Activated CD4-positive, alpha-beta memory T cell treated with anti-CD3 and anti-CD28 coated beads for 36 hours (primary cell): ENCODE data around the gene MED9. TPM values are rescaled to one million over a fixed set of nuclear protein-coding genes. Genes with fewer than 3 reads are reported as not detected.
"Not testable (repeated sequence)": the region's sequence is repeated elsewhere in the genome, so short reads cannot be mapped to it uniquely, and the experiment has no call there.

Experiments
- CTCF ChIA-PET: fragments of 350-600 bp; sonication (Branson Sonifier 250); formaldehyde crosslinking; loops from one replicate; lab custom pipeline; 2021; ENCODE audit warnings: antibody characterized with exemption, inconsistent platforms; lab: Charles Lee
- POLR2A ChIA-PET: fragments of 350-600 bp; sonication (Branson Sonifier 250); formaldehyde crosslinking; loops from one replicate; lab custom pipeline; 2021; ENCODE audit warnings: antibody characterized with exemption; lab: Charles Lee
- DNase-seq: peaks from one replicate; pipeline ENCODE4 v3.0.0-alpha.2; 2020
- H3K27ac Mint-ChIP-seq: one replicate; pipeline ENCODE4 v1.8.0; 2021; ENCODE audit warnings: mixed read lengths
- H3K27me3 Mint-ChIP-seq: one replicate; pipeline ENCODE4 v1.8.0; 2021; ENCODE audit warnings: mixed read lengths
- H3K36me3 Mint-ChIP-seq: one replicate; pipeline ENCODE4 v1.8.0; 2021; ENCODE audit warnings: mixed read lengths
- H3K4me1 Mint-ChIP-seq: one replicate; pipeline ENCODE4 v1.8.0; 2021; ENCODE audit warnings: low read depth, mixed read lengths
- H3K4me3 Mint-ChIP-seq: one replicate; pipeline ENCODE4 v1.8.0; 2021; ENCODE audit warnings: mild to moderate bottlenecking, mixed read lengths
- H3K9me3 Mint-ChIP-seq: one replicate; pipeline ENCODE4 v1.8.0; 2021; ENCODE audit warnings: mixed read lengths
- intact Hi-C: fragments of 100-400 bp; cut with micrococcal nuclease; formaldehyde crosslinking; loops from one replicate; pipeline ENCODE4 v1.15.1; 2023
- total RNA-seq, 2 experiments: library from RNA; stranded (reverse); gene quantifications; one replicate each; pipeline ENCODE4 v1.2.3, GENCODE V29; 2021

Gene MED9
- total RNA-seq, 2 experiments from 2014 or later: 12.1 to 12.2 TPM

- Mint-ChIP-seq H3K9me3 (peaks cover 4% of the 10 kb centered on the region), H3K4me1 (no peaks in the 10 kb centered on the region), H3K27ac (no peak overlapping the region), H3K36me3 (no peaks in the 10 kb centered on the region), H3K4me3 (no peak overlapping the region), H3K27me3 (peaks cover 2% of the 10 kb centered on the region)
- POLR2A ChIA-PET: no interaction called here
- no peak for DNase-seq
- CTCF ChIA-PET: no interaction called here
- intact Hi-C loops: no loop called here
Observed at GRCh38 chr17:17457680-17458079, 19.1 kb upstream of the MED9 start.

GRCh38 chr17:17460038-17460437, 16.8 kb upstream of the MED9 start:
- H3K4me1 Mint-ChIP-seq: no peaks in the 10 kb centered on the region
- no peak overlapping the region for H3K27ac Mint-ChIP-seq
- H3K27me3 Mint-ChIP-seq: peaks cover 9% of the 10 kb centered on the region
- ChIA-PET POLR2A (no interaction called here), CTCF (no interaction called here)
- DNase-seq: no peak
- peaks cover 4% of the 10 kb centered on the region for H3K9me3 Mint-ChIP-seq
- H3K4me3 Mint-ChIP-seq: no peak overlapping the region
- H3K36me3 Mint-ChIP-seq: no peaks in the 10 kb centered on the region
- intact Hi-C loops: no loop called here

- Mint-ChIP-seq H3K36me3 (no peaks in the 10 kb centered on the region), H3K4me3 (no peak overlapping the region), H3K9me3 (peaks cover 4% of the 10 kb centered on the region), H3K4me1 (no peaks in the 10 kb centered on the region), H3K27ac (no peak overlapping the region), H3K27me3 (peaks cover 14% of the 10 kb centered on the region)
- DNase-seq: no peak
- POLR2A ChIA-PET: no interaction called here
- CTCF ChIA-PET: interaction anchor here (1.2 kb wide), 1 partner anchor 27 kb away, joined by 3 read pairs; no protein-coding TSS in a partner anchor
- intact Hi-C loops: no loop called here
Observed at GRCh38 chr17:17462048-17462824, 14.6 kb upstream of the MED9 start.

GRCh38 chr17:17463821-17464220, 13.0 kb upstream of the MED9 start:
- no peak overlapping the region for H3K27ac Mint-ChIP-seq
- DNase-seq: no peak
- no peak overlapping the region for H3K4me3 Mint-ChIP-seq
- CTCF ChIA-PET: no interaction called here
- intact Hi-C loops: no loop called here
- H3K27me3 Mint-ChIP-seq: peaks cover 14% of the 10 kb centered on the region
- POLR2A ChIA-PET: no interaction called here
- peaks cover 4% of the 10 kb centered on the region for H3K9me3 Mint-ChIP-seq
- H3K4me1 Mint-ChIP-seq: no peaks in the 10 kb centered on the region
- no peaks in the 10 kb centered on the region for H3K36me3 Mint-ChIP-seq

- H3K36me3 Mint-ChIP-seq, H3K4me3 Mint-ChIP-seq, H3K4me1 Mint-ChIP-seq, DNase-seq, H3K9me3 Mint-ChIP-seq, POLR2A ChIA-PET, H3K27ac Mint-ChIP-seq, intact Hi-C loops: not testable (repeated sequence)
- H3K27me3 Mint-ChIP-seq: peaks cover 14% of the 10 kb centered on the region
- CTCF ChIA-PET: interaction anchor here (3.7 kb wide), 1 partner anchor 31 kb away, joined by 13 read pairs; no protein-coding TSS in a partner anchor
Observed at GRCh38 chr17:17465878-17466277, 10.9 kb upstream of the MED9 start.

- Mint-ChIP-seq H3K36me3 (no peaks in the 10 kb centered on the region), H3K9me3 (no peaks in the 10 kb centered on the region), H3K4me3 (no peak overlapping the region), H3K27ac (no peak overlapping the region), H3K4me1 (no peaks in the 10 kb centered on the region), H3K27me3 (peaks cover 16% of the 10 kb centered on the region)
- ChIA-PET POLR2A (no interaction called here), CTCF (interaction anchor here (3.7 kb wide), 1 partner anchor 30 kb away, joined by 13 read pairs; no protein-coding TSS in a partner anchor)
- intact Hi-C loops: no loop called here
- no peak for DNase-seq
Observed at GRCh38 chr17:17466511-17466910, 10.3 kb upstream of the MED9 start.

GRCh38 chr17:17467016-17467415, 9.8 kb upstream of the MED9 start:
- intact Hi-C loops: no loop called here
- DNase-seq: no peak
- peaks cover 2% of the 10 kb centered on the region for H3K4me1 Mint-ChIP-seq
- ChIA-PET POLR2A (no interaction called here), CTCF (interaction anchor here (3.7 kb wide), 1 partner anchor 30 kb away, joined by 13 read pairs; no protein-coding TSS in a partner anchor)
- no peak overlapping the region for H3K4me3 Mint-ChIP-seq
- H3K36me3 Mint-ChIP-seq: no peaks in the 10 kb centered on the region
- peaks cover 16% of the 10 kb centered on the region for H3K27me3 Mint-ChIP-seq
- H3K9me3 Mint-ChIP-seq: no peaks in the 10 kb centered on the region
- no peak overlapping the region for H3K27ac Mint-ChIP-seq

GRCh38 chr17:17467720-17468119, 9.1 kb upstream of the MED9 start:
- CTCF ChIA-PET: interaction anchor here (1.1 to 3.7 kb wide), 2 partner anchors 29 to 175 kb away, joined by 5 to 13 read pairs; no protein-coding TSS in a partner anchor
- no peak overlapping the region for H3K4me3 Mint-ChIP-seq
- H3K27me3 Mint-ChIP-seq: peaks cover 16% of the 10 kb centered on the region
- intact Hi-C loops: no loop called here
- no peak for DNase-seq
- H3K27ac Mint-ChIP-seq: no peak overlapping the region
- no peaks in the 10 kb centered on the region for H3K9me3 Mint-ChIP-seq
- H3K4me1 Mint-ChIP-seq: peaks cover 5% of the 10 kb centered on the region
- POLR2A ChIA-PET: no interaction called here
- no peaks in the 10 kb centered on the region for H3K36me3 Mint-ChIP-seq

GRCh38 chr17:17468217-17469010, 8.4 kb upstream of the MED9 start:
- ChIA-PET POLR2A (no interaction called here), CTCF (interaction anchor here (1.1 kb wide), 1 partner anchor 174 kb away, joined by 5 read pairs; no protein-coding TSS in a partner anchor)
- peaks cover 5% of the 10 kb centered on the region for H3K4me1 Mint-ChIP-seq
- H3K27me3 Mint-ChIP-seq: peaks cover 16% of the 10 kb centered on the region
- no peak overlapping the region for H3K4me3 Mint-ChIP-seq
- H3K9me3 Mint-ChIP-seq: no peaks in the 10 kb centered on the region
- intact Hi-C loops: no loop called here
- H3K27ac Mint-ChIP-seq: no peak overlapping the region
- no peaks in the 10 kb centered on the region for H3K36me3 Mint-ChIP-seq
- DNase-seq: no peak

GRCh38 chr17:17469358-17469757, 7.4 kb upstream of the MED9 start:
- intact Hi-C loops: no loop called here
- ChIA-PET CTCF (interaction anchor here (1.0 kb wide), 1 partner anchor 28 kb away, joined by 3 read pairs; no protein-coding TSS in a partner anchor), POLR2A (no interaction called here)
- Mint-ChIP-seq H3K36me3 (no peaks in the 10 kb centered on the region), H3K9me3 (no peaks in the 10 kb centered on the region), H3K27ac (no peak overlapping the region), H3K4me3 (no peak overlapping the region), H3K27me3 (peaks cover 14% of the 10 kb centered on the region), H3K4me1 (peaks cover 5% of the 10 kb centered on the region)
- no peak for DNase-seq

- H3K36me3 Mint-ChIP-seq: no peaks in the 10 kb centered on the region
- peaks cover 5% of the 10 kb centered on the region for H3K4me1 Mint-ChIP-seq
- ChIA-PET POLR2A (no interaction called here), CTCF (interaction anchor here (1.0 kb wide), 1 partner anchor 27 kb away, joined by 3 read pairs; no protein-coding TSS in a partner anchor)
- intact Hi-C loops: no loop called here
- H3K9me3 Mint-ChIP-seq: no peaks in the 10 kb centered on the region
- no peak for DNase-seq
- H3K27me3 Mint-ChIP-seq: peaks cover 9% of the 10 kb centered on the region
- no peak overlapping the region for H3K27ac Mint-ChIP-seq
- no peak overlapping the region for H3K4me3 Mint-ChIP-seq
Observed at GRCh38 chr17:17469996-17470395, 6.8 kb upstream of the MED9 start.

GRCh38 chr17:17472333-17472920, 4.4 kb upstream of the MED9 start:
- POLR2A ChIA-PET: interaction anchor here (1.1 kb wide), 1 partner anchor 24 kb away, joined by 3 read pairs; the partner anchor contains the start of gene RASD1
- DNase-seq: no peak
- intact Hi-C loops: no loop called here
- CTCF ChIA-PET: interaction anchor here (0.7 to 1.4 kb wide), 3 partner anchors 22 to 32 kb away, joined by 3 to 9 read pairs (median 3); partner anchors contain the start of gene RASD1
- H3K36me3 Mint-ChIP-seq: no peaks in the 10 kb centered on the region
- H3K27me3 Mint-ChIP-seq: peaks cover 2% of the 10 kb centered on the region
- H3K9me3 Mint-ChIP-seq: no peaks in the 10 kb centered on the region
- H3K4me3 Mint-ChIP-seq: no peak overlapping the region
- H3K27ac Mint-ChIP-seq: no peak overlapping the region
- H3K4me1 Mint-ChIP-seq: peaks cover 13% of the 10 kb centered on the region
